ENCODE measurements around the gene ZNF397. TPM values are rescaled to one million over a fixed set of nuclear protein-coding genes. Genes with fewer than 3 reads are reported as not detected.
A peak's percentile ranks its signal among the peaks of the same experiment; 100 is the strongest.

The ZNF397 gene
- polyA plus RNA-seq, 2 donors = 6.4 to 9.6 TPM

DNA sequence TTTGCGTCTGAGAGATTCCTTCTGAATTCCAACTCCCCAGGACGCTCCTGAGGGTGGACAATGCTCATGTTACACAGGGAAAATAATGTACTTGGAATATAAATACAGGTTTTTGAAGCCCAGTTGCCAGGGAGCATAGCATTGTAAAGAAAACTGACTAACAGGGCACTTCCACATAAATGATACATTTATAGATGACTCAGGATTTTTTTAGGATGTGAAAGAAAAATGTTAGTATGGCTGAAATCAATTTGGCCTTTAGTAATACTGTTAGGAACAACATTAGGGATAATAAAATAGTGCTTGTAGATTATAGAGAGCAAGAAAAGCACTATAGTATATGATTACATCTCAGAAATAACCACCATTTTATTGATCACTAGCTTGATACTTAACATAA, 23.6 kb downstream of the ZNF397 start:
- H3K27me3 ChIP-seq (ENCODE audit: control insufficient read depth in 1 of 2, insufficient read depth in 2 of 2, low read length in 2 of 2) = no peaks in the 10 kb centered on the region
- 89 to 91% methylated on average over 2 of the region's 2 CpGs for WGBS, 2 donors
- no peaks in the 10 kb centered on the region for H3K9me3 ChIP-seq (ENCODE audit: control insufficient read depth in 2 of 2, insufficient read depth in 1 of 2, low read depth in 1 of 2, low read length in 1 of 2)
- no peak overlapping the region for H3K27ac ChIP-seq (ENCODE audit: low read depth in 2 of 2, low read length in 1 of 2)
- H3K4me3 ChIP-seq (ENCODE audit: low read depth in 1 of 2, low read length in 2 of 2) = no peak overlapping the region
- peaks cover 0 to 4% of the 10 kb centered on the region in 2 donors for H3K36me3 ChIP-seq (ENCODE audit: control insufficient read depth in 2 of 2, insufficient read depth in 2 of 2, low read length in 1 of 2)
- H3K4me1 ChIP-seq (ENCODE audit: control insufficient read depth in 2 of 2, insufficient read depth in 2 of 2, low read length in 1 of 2) = peaks cover 0 to 3% of the 10 kb centered on the region in 2 donors

DNA sequence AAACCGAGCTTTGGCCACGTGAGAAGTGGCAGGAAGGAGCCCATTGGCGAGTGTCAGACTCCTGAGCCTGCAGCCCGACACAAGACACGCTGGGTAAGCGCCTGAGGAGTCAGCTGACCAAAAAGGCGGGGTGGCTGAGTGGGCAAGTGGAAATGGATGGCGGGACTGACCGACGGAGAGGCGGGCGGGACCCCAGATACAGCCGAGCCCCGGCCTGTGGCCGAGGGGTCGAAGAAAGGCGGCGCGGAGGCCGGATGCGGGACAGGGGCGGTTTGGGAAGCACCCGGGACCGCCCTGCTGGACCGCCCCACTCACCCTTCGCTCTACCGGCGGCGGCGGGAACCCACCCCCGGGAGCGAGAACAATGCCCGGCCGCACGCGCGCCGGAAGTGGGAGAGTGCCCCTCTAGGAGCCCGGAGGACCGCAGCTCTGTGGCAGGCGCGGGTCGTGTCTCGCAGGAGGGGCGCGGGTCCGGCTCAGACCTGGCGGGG, 26.4 kb downstream of the ZNF397 start:
- H3K4me3 ChIP-seq (ENCODE audit: low read depth in 1 of 2, low read length in 2 of 2) = peak overlapping the region; percentile 55 to 69
- peaks cover 0 to 4% of the 10 kb centered on the region in 2 donors for H3K36me3 ChIP-seq (ENCODE audit: control insufficient read depth in 2 of 2, insufficient read depth in 2 of 2, low read length in 1 of 2)
- 2 to 3% methylated on average over 48 of the region's 48 CpGs for WGBS, 2 donors
- H3K9me3 ChIP-seq (ENCODE audit: control insufficient read depth in 2 of 2, insufficient read depth in 1 of 2, low read depth in 1 of 2, low read length in 1 of 2) = peaks cover 3 to 6% of the 10 kb centered on the region in 2 donors
- H3K27ac ChIP-seq (ENCODE audit: low read depth in 2 of 2, low read length in 1 of 2) = peak overlapping the region; percentile 75 to 87
- H3K4me1 ChIP-seq (ENCODE audit: control insufficient read depth in 2 of 2, insufficient read depth in 2 of 2, low read length in 1 of 2) = peaks cover 0 to 3% of the 10 kb centered on the region in 2 donors
- H3K27me3 ChIP-seq (ENCODE audit: control insufficient read depth in 1 of 2, insufficient read depth in 2 of 2, low read length in 2 of 2) = no peaks in the 10 kb centered on the region

DNA sequence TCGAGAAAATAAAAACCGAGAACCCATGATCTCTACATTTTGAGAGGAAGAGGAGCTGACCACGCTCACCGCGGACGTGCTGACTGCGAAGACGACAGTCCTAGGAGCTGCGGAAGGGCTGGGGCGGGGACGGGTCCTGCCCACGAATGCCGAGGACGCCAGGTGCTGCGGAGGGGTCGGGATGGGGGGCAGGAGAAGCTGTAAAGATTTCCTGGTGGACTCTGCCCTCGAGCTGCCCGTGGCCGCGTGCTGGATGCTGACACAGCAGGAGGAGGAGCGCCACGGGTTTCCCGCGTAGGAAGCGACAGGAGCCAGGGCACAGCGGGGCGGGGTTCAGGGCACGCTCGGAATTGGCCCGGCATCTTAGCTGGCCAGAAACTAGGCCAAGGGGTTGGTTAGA, 27.0 kb downstream of the ZNF397 start:
- Histone ChIP-seq H3K27me3 (ENCODE audit: control insufficient read depth in 1 of 2, insufficient read depth in 2 of 2, low read length in 2 of 2) (no peaks in the 10 kb centered on the region), H3K9me3 (ENCODE audit: control insufficient read depth in 2 of 2, insufficient read depth in 1 of 2, low read depth in 1 of 2, low read length in 1 of 2) (peaks cover 3 to 6% of the 10 kb centered on the region in 2 donors), H3K4me3 (ENCODE audit: low read depth in 1 of 2, low read length in 2 of 2) (peak overlapping the region; percentile 41 to 55), H3K27ac (ENCODE audit: low read depth in 2 of 2, low read length in 1 of 2) (peak overlapping the region in 1 of 2 donors; percentile 48), H3K4me1 (ENCODE audit: control insufficient read depth in 2 of 2, insufficient read depth in 2 of 2, low read length in 1 of 2) (peaks cover 0 to 3% of the 10 kb centered on the region in 2 donors), H3K36me3 (ENCODE audit: control insufficient read depth in 2 of 2, insufficient read depth in 2 of 2, low read length in 1 of 2) (no peaks in the 10 kb centered on the region)
- WGBS, 2 donors = 39 to 43% methylated on average over 30 of the region's 30 CpGs

DNA sequence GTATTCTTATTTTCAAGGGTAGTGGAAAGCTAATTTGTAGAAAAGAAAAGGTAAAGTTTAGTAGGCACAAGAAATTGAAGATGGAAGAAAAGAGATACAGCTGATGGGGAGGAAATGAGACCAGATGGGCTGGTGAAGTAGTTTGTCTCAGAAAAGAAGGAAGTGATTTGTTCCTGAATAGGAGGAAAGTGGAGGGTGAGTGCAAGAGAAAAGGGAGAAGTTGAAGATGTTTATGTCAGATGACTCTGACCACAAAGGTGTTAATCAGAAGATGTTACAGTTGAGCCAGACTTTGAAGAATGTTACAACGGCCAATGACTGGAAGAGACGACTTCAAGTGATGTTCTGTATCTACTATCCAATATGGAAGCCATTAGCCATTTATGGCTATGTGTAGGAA, 28.0 kb downstream of the ZNF397 start:
- no peaks in the 10 kb centered on the region for H3K36me3 ChIP-seq (ENCODE audit: control insufficient read depth in 2 of 2, insufficient read depth in 2 of 2, low read length in 1 of 2)
- peaks cover 0 to 3% of the 10 kb centered on the region in 2 donors for H3K4me1 ChIP-seq (ENCODE audit: control insufficient read depth in 2 of 2, insufficient read depth in 2 of 2, low read length in 1 of 2)
- no peak overlapping the region for H3K27ac ChIP-seq (ENCODE audit: low read depth in 2 of 2, low read length in 1 of 2)
- 58 to 83% methylated on average over 2 of the region's 2 CpGs for WGBS, 2 donors
- H3K27me3 ChIP-seq (ENCODE audit: control insufficient read depth in 1 of 2, insufficient read depth in 2 of 2, low read length in 2 of 2) = no peaks in the 10 kb centered on the region
- no peak overlapping the region for H3K4me3 ChIP-seq (ENCODE audit: low read depth in 1 of 2, low read length in 2 of 2)
- peaks cover 3 to 6% of the 10 kb centered on the region in 2 donors for H3K9me3 ChIP-seq (ENCODE audit: control insufficient read depth in 2 of 2, insufficient read depth in 1 of 2, low read depth in 1 of 2, low read length in 1 of 2)

DNA sequence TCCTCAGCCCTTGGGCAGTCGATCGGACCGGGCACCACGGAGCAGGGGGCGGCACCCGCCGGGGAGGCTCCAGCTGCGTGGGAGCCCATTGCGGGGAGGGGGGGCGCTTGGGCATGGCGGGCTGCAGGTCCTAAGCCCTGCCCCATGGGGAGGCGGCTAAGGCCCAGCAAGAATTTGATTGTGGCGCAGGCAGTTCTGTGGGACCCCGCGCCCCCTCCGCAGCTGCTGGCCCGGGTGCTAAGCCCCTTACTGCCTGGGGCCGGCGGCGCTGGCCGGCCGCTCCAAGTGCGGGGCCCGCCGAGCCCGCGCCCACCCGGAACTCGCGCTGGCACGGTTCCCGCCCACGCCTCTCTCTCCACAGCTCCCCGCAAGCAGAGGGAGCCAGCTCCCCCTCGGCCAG, 30.8 kb downstream of the ZNF397 start:
- H3K9me3 ChIP-seq (ENCODE audit: control insufficient read depth in 2 of 2, insufficient read depth in 1 of 2, low read depth in 1 of 2, low read length in 1 of 2) = peaks cover 3 to 6% of the 10 kb centered on the region in 2 donors
- 92% methylated on average over 30 to 35 of the region's 35 CpGs for WGBS, 2 donors
- H3K36me3 ChIP-seq (ENCODE audit: control insufficient read depth in 2 of 2, insufficient read depth in 2 of 2, low read length in 1 of 2) = no peaks in the 10 kb centered on the region
- H3K27me3 ChIP-seq (ENCODE audit: control insufficient read depth in 1 of 2, insufficient read depth in 2 of 2, low read length in 2 of 2) = no peaks in the 10 kb centered on the region
- H3K4me3 ChIP-seq (ENCODE audit: low read depth in 1 of 2, low read length in 2 of 2) = no peak overlapping the region
- H3K27ac ChIP-seq (ENCODE audit: low read depth in 2 of 2, low read length in 1 of 2) = no peak overlapping the region
- peaks cover 0 to 3% of the 10 kb centered on the region in 2 donors for H3K4me1 ChIP-seq (ENCODE audit: control insufficient read depth in 2 of 2, insufficient read depth in 2 of 2, low read length in 1 of 2)

DNA sequence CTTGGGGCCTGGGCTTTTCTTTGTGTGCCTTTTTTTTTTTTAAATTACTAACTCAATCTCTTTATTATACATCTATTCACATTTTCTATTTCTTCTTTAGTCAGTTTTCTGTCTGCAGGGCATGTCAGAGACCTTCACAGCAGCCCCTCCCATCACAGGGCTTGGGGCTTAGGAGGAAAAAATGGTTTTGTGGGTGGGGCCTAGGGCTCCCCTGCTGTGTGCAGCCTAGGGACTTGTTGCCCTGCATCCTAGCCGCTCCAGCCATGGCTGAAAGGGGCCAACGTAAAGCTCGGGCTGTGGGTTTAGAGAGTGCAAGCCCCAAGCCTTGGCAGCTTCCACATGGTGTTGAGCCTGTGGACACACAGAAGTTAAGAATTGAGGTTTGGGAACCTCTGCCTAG, 35.4 kb downstream of the ZNF397 start:
- 95 to 99% methylated on average over 3 of the region's 3 CpGs for WGBS, 2 donors
- H3K9me3 ChIP-seq (ENCODE audit: control insufficient read depth in 2 of 2, insufficient read depth in 1 of 2, low read depth in 1 of 2, low read length in 1 of 2) = peaks cover 3 to 6% of the 10 kb centered on the region in 2 donors

DNA sequence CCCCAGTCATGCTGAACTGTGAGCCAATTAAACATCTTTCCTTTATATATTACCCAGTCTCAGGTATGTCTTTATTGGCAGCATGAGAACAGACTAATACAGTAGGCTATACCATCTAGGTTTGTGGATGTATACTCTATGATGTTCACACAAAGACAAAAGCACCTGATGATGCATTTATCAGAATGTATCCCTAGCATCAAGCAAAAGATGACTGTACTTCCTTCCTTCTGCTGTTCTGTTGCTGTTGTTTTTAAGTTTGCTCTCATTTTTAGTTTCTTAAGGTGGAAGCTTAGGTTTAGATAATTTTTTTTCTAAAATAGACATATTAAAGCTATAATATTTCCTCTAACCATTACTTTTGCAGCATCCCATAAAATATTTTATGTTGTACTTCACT, 36.8 kb downstream of the ZNF397 start:
- no peaks in the 10 kb centered on the region for H3K9me3 ChIP-seq (ENCODE audit: control insufficient read depth in 2 of 2, insufficient read depth in 1 of 2, low read depth in 1 of 2, low read length in 1 of 2)
- no peaks in the 10 kb centered on the region for H3K27me3 ChIP-seq (ENCODE audit: control insufficient read depth in 1 of 2, insufficient read depth in 2 of 2, low read length in 2 of 2)
- H3K36me3 ChIP-seq (ENCODE audit: control insufficient read depth in 2 of 2, insufficient read depth in 2 of 2, low read length in 1 of 2) = no peaks in the 10 kb centered on the region
- H3K4me1 ChIP-seq (ENCODE audit: control insufficient read depth in 2 of 2, insufficient read depth in 2 of 2, low read length in 1 of 2) = no peaks in the 10 kb centered on the region
- H3K27ac ChIP-seq (ENCODE audit: low read depth in 2 of 2, low read length in 1 of 2) = no peak overlapping the region
- H3K4me3 ChIP-seq (ENCODE audit: low read depth in 1 of 2, low read length in 2 of 2) = no peak overlapping the region

More for the DNA sequence above, 35.4 kb downstream of the ZNF397 start:
- H3K4me3 ChIP-seq (ENCODE audit: low read depth in 1 of 2, low read length in 2 of 2) = no peak overlapping the region
- no peaks in the 10 kb centered on the region for H3K27me3 ChIP-seq (ENCODE audit: control insufficient read depth in 1 of 2, insufficient read depth in 2 of 2, low read length in 2 of 2)
- H3K36me3 ChIP-seq (ENCODE audit: control insufficient read depth in 2 of 2, insufficient read depth in 2 of 2, low read length in 1 of 2) = no peaks in the 10 kb centered on the region
- no peak overlapping the region for H3K27ac ChIP-seq (ENCODE audit: low read depth in 2 of 2, low read length in 1 of 2)
- no peaks in the 10 kb centered on the region for H3K4me1 ChIP-seq (ENCODE audit: control insufficient read depth in 2 of 2, insufficient read depth in 2 of 2, low read length in 1 of 2)

DNA sequence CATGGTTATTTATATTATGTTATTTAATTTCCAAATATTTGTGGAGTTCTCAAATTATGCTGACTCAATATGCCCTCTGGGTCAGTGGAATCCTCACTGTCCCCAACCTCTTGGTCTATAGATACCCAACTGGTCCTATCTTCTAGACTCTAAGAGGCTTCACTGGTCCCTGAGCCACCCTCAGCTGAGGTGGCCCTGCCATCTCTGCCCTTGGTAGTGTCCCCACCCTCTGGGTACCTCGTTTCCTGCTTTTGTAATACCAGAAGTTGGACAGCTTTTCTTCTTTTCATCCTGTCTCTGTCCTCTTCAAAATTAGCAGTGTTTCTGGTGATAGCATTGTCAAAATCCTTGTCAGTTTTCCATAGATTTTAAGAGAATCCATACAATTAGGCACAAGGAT, 37.3 kb downstream of the ZNF397 start:
- Histone ChIP-seq H3K4me1 (ENCODE audit: control insufficient read depth in 2 of 2, insufficient read depth in 2 of 2, low read length in 1 of 2) (no peaks in the 10 kb centered on the region), H3K27ac (ENCODE audit: low read depth in 2 of 2, low read length in 1 of 2) (no peak overlapping the region), H3K36me3 (ENCODE audit: control insufficient read depth in 2 of 2, insufficient read depth in 2 of 2, low read length in 1 of 2) (no peaks in the 10 kb centered on the region), H3K9me3 (ENCODE audit: control insufficient read depth in 2 of 2, insufficient read depth in 1 of 2, low read depth in 1 of 2, low read length in 1 of 2) (no peaks in the 10 kb centered on the region), H3K27me3 (ENCODE audit: control insufficient read depth in 1 of 2, insufficient read depth in 2 of 2, low read length in 2 of 2) (no peaks in the 10 kb centered on the region), H3K4me3 (ENCODE audit: low read depth in 1 of 2, low read length in 2 of 2) (no peak overlapping the region)
- 85 to 86% methylated on average over 1 of the region's 1 CpG for WGBS, 2 donors

DNA sequence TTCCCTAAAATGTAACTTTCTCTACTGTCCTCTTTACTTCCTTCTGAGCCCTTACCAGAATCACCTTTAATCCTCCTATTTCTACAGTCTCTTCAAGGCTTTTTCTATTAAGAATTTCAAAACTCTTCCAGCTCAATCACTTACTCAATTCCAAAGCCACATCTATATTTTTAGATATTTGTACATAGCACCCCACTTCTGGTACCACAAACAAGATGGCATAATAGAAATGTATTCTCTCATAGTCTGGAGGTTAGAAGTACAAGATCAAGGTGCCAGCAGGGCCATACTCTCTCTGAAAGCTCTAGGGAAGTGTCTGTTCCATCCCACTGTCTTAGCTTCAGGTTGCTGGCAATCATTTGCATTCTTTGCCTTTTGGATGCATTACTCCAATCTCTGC, 38.1 kb downstream of the ZNF397 start:
- Histone ChIP-seq H3K4me1 (ENCODE audit: control insufficient read depth in 2 of 2, insufficient read depth in 2 of 2, low read length in 1 of 2) (peaks cover 0 to 2% of the 10 kb centered on the region in 2 donors), H3K27me3 (ENCODE audit: control insufficient read depth in 1 of 2, insufficient read depth in 2 of 2, low read length in 2 of 2) (no peaks in the 10 kb centered on the region), H3K9me3 (ENCODE audit: control insufficient read depth in 2 of 2, insufficient read depth in 1 of 2, low read depth in 1 of 2, low read length in 1 of 2) (peaks cover 0 to 4% of the 10 kb centered on the region in 2 donors), H3K4me3 (ENCODE audit: low read depth in 1 of 2, low read length in 2 of 2) (no peak overlapping the region), H3K36me3 (ENCODE audit: control insufficient read depth in 2 of 2, insufficient read depth in 2 of 2, low read length in 1 of 2) (peaks cover 0 to 5% of the 10 kb centered on the region in 2 donors), H3K27ac (ENCODE audit: low read depth in 2 of 2, low read length in 1 of 2) (no peak overlapping the region)

DNA sequence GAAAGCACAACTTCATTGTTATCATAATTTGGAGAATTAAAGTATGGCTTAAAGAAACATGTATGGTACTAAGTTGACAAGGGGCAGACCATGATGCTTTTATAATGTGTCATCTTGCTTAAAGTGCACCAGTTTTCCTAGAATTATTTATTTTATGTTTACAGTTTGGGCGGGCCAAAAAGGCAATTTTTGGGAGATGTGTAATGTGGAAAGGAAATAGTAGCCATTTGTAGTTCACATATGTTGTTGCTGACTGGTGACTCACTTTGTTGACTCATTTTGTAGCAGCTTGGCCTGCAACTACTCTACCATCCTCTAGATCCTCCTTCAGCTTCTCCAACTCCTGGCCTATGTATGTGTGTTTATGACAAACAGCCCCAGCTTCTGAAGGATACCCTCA, 41.5 kb downstream of the ZNF397 start:
- H3K9me3 ChIP-seq (ENCODE audit: control insufficient read depth in 2 of 2, insufficient read depth in 1 of 2, low read depth in 1 of 2, low read length in 1 of 2) = peaks cover 0 to 9% of the 10 kb centered on the region in 2 donors
- H3K27ac ChIP-seq (ENCODE audit: low read depth in 2 of 2, low read length in 1 of 2) = no peak overlapping the region
- H3K4me3 ChIP-seq (ENCODE audit: low read depth in 1 of 2, low read length in 2 of 2) = no peak overlapping the region
- WGBS, 2 donors = 73 to 95% methylated on average over 1 of the region's 1 CpG
- peaks cover 0 to 8% of the 10 kb centered on the region in 2 donors for H3K36me3 ChIP-seq (ENCODE audit: control insufficient read depth in 2 of 2, insufficient read depth in 2 of 2, low read length in 1 of 2)
- H3K4me1 ChIP-seq (ENCODE audit: control insufficient read depth in 2 of 2, insufficient read depth in 2 of 2, low read length in 1 of 2) = peaks cover 0 to 2% of the 10 kb centered on the region in 2 donors
- H3K27me3 ChIP-seq (ENCODE audit: control insufficient read depth in 1 of 2, insufficient read depth in 2 of 2, low read length in 2 of 2) = no peaks in the 10 kb centered on the region

All from esophagus (tissue), 2 donors.